HG03103 (cell line): ENCODE data around the gene CCNG2.

Source experiments
- ATAC-seq: cut with Tn5 transposase; IDR thresholded peaks from one replicate; pipeline ENCODE4 v1.9.1; 2021; ENCODE audit warnings: low read depth; ENCODE audit not compliant: unreplicated experiment

CCNG2 gene

GRCh38 chr4:77146186-77147078 lies 10.6 kb upstream of the CCNG2 start:
- no peak for ATAC-seq

- ATAC-seq: no peak
These were observed 9.8 kb upstream of the CCNG2 start for GRCh38 chr4:77147079-77147782.

DNA sequence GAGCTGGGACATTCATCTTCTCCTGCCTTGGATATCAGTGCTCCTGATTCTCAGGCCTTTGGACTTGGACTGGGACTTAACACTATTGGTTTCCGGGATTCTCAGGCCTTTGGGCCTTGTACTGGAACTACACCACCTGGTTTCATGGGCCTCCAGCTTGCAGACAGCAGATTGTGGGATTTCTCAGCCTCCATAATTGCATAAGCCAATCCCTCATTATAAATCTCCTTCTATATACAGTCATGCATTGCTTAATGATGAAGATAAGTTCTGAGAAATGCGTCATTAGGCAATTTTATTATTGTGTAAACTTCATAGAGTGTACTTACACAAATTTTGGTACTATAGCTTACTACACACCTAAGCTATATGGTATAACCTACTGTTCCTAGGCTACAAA lies 8.9 kb upstream of the CCNG2 start:
- ATAC-seq: no peak

DNA sequence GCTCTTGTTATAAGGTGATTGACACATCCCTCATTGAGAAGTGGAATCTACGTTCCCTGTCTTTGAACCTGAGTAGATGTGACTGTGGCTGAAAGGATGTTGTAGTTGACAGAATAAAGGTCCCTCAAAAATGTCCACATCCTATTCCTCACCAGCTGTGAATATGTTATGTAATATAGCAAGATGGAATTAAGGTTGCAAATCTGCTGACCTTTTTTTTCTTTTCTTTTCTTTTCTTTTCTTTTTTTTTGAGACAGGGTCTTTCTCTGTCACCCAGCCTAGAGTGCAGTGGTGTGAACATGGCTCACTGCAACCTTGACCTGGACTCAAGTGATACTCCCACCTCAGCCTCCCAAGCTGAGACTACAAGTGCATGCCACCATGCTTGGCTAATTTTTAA lies 7.2 kb upstream of the CCNG2 start:
- ATAC-seq: no peak

- ATAC-seq: no peak
These were observed 5.8 kb upstream of the CCNG2 start for GRCh38 chr4:77151241-77151640.

DNA sequence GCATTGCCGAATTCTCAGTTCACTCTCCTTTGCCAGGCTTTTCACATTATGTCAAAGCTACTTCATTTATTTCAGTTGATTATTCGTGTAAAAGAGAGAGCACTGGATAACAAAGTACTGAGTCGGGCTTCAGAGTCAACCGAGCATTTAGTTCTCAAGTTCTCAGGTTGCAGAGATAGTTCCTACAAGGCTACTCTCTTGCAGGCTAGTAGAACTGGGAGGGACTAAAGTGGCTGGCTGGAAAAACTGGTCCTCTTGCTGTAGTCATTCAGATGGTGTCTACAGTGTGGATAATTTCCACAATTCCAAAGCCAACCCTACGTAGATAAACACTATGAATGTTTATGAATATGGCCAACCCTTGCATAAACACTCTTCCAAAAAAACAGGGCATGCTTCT lies 4.6 kb upstream of the CCNG2 start:
- ATAC-seq: no peak

GRCh38 chr4:77153006-77153405 lies 4.0 kb upstream of the CCNG2 start:
- no peak for ATAC-seq

- no peak for ATAC-seq
These were observed 2.9 kb upstream of the CCNG2 start for GRCh38 chr4:77154065-77154464.

GRCh38 chr4:77154761-77155499 lies 2.1 kb upstream of the CCNG2 start:
- ATAC-seq: no peak

DNA sequence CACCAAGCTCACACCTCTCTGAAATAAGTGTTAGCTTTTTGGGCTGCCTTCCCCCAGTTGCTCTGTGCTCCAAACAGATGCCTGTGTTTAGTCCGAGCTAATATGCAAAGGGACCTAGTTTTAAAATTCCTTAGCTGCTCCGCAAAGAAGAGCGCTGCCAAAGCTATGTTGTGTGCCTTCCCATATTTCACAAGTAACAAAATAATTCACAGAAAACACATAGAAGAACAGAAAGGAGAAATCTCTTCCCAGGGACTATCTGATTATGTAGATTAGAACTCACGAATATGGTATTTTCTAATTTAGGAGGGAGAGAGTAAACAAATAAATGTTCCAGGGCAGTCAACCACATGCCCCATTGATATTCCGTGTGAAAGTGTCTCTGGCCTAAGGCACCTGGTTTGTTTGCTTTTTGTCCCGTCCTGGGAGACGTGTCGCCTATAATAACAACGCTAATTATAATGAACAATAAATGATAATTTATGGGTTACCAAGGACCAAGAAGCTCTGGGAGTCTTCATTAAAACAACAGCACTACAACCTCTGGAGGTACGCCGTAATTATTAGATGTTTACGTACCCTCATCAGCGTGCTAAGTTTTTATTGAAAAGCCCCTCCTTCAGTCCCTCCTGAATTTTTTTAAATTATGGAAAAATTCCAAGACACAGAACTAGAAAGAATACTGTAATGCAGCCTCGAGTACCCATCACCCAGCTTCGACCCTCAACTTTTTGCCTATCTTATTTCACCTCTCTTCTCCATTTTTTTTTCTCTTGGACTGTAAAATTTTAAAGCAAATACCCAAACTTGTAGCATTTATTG lies 1.2 kb upstream of the CCNG2 start:
- no peak for ATAC-seq

- peak; percentile 84 for ATAC-seq
These were observed 485 bp upstream of the CCNG2 start for GRCh38 chr4:77156533-77156911.

GRCh38 chr4:77157859-77158486 lies 966 bp downstream of the CCNG2 start:
- ATAC-seq: peak; percentile 40

GRCh38 chr4:77158487-77158861 lies 1.5 kb downstream of the CCNG2 start:
- ATAC-seq: no peak

- ATAC-seq: no peak
These were observed 2.8 kb downstream of the CCNG2 start for GRCh38 chr4:77159806-77160205.

- no peak for ATAC-seq
These were observed 6.6 kb downstream of the CCNG2 start for GRCh38 chr4:77163641-77164040.

- ATAC-seq: no peak
These were observed 10.2 kb downstream of the CCNG2 start for GRCh38 chr4:77167173-77167572.

DNA sequence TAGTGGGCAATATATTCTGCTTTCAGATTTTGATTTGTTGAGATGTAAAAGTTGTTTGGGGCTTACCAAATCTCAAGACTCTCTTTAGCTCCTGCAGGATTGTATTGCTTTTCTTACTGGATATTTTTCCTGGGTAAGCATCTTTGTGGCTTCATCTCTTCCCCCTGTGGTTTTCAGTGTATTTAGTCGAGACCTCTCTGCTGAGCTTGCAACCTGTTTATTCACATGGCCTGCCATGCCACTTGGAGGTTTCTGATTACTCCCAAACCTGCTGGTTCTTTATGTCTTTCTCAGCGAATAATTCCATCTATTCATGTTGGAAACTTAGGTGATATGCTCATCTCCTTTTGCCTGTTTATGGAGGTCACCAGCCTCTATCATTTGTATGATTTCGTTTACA lies 10.9 kb downstream of the CCNG2 start:
- ATAC-seq: no peak

GRCh38 chr4:77169481-77169880 lies 12.5 kb downstream of the CCNG2 start:
- ATAC-seq: no peak

GRCh38 chr4:77170926-77171325 lies 13.9 kb downstream of the CCNG2 start:
- no peak for ATAC-seq

DNA sequence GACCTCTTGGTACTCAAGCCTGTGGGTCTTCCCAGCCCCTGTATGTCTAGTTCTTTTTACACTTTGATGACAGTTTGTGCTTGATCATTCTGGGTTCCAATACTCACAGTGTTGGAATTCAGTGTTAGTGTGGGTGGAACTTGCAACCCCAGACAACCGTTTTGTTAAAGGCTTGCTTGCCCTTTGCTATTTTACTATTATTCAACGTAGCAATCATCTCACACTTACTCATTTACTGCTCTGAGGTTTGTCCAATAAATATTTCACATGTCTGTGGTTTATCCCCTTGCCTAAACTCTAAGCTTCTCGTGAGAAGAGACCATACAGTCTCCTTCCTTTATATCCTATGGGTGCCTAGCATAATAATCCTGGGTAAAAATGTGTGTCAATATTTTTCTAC lies 15.3 kb downstream of the CCNG2 start:
- no peak for ATAC-seq
